Stromal cell of bone marrow (primary cell): ENCODE results near the gene DCAF4.

Source experiments
- DNase-seq: peaks from one replicate; pipeline ENCODE4 v3.0.0-alpha.2; 2012; ENCODE audit warnings: low read depth

The DCAF4 gene

DNA sequence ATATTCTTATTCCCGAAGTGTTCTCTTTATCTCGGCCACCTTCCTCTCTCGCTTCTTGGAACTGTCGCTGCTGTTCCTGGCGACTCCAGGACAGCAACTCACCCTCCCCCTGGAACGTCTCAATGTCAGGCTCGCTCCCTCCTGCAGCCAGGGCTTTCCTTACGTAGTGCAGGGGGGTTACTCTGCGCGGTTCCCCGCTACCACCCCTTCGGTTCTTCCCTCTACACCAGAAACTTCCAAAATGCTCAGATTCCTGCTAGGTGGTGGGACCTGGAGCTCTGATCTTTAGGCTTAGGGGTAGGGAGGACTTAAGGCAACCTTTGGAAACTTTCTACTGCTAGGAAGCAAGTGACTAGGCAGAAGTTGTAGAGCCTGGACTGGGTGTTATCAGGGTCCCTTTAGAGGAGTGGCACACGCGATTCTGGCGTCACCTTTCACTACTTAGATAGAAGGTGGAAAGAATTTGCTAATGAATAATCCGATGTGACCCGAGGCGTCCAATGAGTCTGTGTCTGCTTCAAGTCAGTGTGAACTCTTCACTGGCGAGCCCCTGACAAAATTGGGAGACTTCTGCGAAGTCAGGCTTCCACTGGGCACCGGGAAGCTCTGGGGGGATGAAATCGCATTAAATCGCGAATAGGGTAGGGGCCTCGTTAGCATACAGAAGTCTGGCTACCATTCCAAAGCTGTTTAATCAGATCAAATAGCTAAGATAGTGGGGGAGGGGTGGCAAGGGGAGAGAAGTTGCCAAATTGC is 31.5 kb upstream of the DCAF4 start:
- no peak for DNase-seq

GRCh38 chr14:72898448-72898847 is 27.8 kb upstream of the DCAF4 start:
- no peak for DNase-seq

GRCh38 chr14:72901361-72901760 is 24.9 kb upstream of the DCAF4 start:
- DNase-seq, result no peak

DNA sequence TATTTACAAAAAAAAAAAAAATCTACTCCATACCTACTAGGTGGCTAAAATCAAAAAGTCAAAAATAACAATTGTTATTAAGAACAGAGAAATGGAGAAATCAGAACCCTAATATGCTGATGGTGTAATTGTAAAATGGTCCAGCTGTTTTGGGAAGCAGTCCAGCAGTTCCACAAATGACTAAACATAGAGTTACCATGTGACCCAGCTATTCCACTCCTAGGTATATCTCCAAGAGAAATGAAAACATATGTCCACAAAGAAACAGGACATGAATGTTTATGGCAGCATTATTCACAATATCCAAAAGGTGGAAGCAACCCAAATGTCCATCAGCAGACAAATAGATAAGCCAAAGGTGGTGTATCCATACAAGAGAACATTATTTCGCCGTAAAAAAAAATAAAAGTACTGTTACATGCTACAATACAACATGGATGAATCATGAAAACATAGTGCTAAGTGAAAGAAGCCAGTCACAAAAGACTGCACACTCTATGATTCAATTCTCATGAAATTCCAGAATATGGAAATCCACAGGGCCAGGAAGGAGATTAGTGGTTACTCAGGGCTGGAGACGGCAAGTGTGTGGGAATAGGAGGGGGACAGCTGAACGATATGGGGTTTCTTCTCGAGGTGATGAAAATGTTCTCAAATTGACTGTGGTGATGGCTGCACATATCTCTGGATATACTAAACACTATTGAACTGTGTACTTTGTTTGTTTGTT is 23.3 kb upstream of the DCAF4 start:
- no peak for DNase-seq

- DNase-seq, result no peak
Measured at GRCh38 chr14:72903716-72904115, 22.5 kb upstream of the DCAF4 start.

- no peak for DNase-seq
Measured at GRCh38 chr14:72904218-72904617, 22.0 kb upstream of the DCAF4 start.

- peak; percentile 79 for DNase-seq
Measured at GRCh38 chr14:72904840-72905561, 21.3 kb upstream of the DCAF4 start.

- DNase-seq, result no peak
Measured at GRCh38 chr14:72906316-72906715, 19.9 kb upstream of the DCAF4 start.

GRCh38 chr14:72906879-72907278 is 19.4 kb upstream of the DCAF4 start:
- no peak for DNase-seq

- no peak for DNase-seq
Measured at GRCh38 chr14:72907886-72908285, 18.4 kb upstream of the DCAF4 start.

DNA sequence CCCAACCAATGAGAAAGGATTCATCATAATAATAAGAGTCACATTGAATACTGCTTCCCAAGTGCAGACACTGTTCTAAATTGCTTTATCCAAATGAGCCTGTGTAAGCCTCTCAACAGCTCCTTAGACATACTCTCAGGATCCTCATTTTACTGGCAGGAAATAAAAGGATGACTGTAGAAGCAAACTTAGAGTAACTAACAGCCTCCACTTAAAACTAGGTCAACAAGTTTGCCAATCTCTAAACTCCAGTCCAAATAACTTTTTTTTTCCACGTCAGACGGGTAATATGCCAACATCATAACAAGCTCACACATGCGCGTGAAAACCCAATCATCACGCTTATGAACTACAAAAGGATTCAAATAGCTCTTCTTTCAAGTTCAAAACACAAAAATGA is 17.1 kb upstream of the DCAF4 start:
- DNase-seq, result no peak

- no peak for DNase-seq
Measured at GRCh38 chr14:72913809-72914208, 12.5 kb upstream of the DCAF4 start.

GRCh38 chr14:72916174-72916573 is 10.1 kb upstream of the DCAF4 start:
- no peak for DNase-seq

DNA sequence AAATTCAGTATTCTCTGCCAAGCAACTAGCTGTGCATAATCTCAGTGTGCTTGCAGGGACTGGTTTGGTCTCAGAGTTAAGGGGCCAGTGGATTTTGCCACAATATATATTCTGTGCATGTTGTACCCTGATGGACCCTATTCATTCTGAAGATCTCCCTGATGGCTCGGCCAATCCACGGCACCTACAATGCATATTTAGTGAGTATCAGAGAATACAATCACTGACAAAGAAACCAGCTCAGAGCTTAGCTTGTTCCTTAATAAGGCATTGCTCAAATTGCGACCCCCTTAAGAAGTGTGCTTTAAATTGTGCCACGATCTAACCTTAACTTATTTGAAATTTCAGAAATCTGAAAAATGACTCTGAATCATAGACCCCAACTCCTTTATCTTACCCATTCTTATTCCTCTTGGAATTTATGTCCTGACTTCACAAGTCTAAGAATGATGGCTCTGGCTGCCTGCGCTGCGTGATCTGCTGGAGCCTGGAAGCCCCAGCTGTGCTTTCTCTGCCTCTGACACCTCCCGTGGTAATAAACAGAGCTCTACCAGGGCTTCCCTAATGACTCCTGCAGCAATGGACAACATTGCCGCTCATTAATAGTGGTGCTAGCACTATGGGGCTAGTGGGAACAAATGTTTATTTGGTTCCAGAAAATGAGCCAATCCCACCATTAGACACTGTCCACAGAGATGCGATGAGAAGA is 9.0 kb upstream of the DCAF4 start:
- DNase-seq, result no peak

DNA sequence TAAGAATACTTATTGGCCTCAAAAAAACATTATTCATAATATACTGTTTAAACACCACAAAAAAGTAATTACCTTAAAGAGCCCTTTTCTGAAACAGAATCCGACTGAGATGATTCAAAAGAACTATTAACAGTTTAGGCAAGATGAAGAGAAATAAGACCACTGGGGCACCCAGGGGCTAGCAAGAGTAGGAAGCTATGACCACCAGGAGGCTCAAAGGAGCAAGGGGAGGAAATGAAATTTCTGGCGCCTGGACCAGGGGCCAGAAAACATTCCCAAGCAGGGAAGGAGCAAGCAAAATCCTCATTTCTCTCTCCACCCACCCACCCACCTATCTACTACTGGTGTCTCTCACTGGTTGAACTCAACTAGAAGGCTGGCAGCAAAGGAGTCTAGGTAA is 6.3 kb upstream of the DCAF4 start:
- DNase-seq, result no peak

DNA sequence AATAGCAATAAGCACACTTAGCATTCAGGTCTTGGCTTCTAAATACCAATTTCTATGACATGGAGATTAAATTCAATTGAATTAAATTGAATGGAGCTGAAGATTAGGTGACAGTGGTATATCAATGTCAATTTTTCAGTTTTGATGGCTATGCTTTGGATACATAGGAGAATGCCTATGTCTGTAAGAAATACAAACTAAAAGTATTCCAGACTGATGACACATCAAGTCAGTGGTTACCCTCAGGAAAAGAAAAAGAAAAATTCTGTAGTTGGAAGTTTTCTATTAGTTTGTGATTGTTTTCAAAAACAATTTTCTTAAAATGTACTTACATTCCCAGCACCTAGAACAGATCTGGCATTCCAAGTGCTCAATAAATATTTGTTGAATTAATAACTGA is 4.9 kb upstream of the DCAF4 start:
- DNase-seq, result no peak

- DNase-seq, result no peak
Measured at GRCh38 chr14:72924337-72924736, 1.9 kb upstream of the DCAF4 start.

- no peak for DNase-seq
Measured at GRCh38 chr14:72925171-72925759, 999 bp upstream of the DCAF4 start.

- no peak for DNase-seq
Measured at GRCh38 chr14:72925815-72926291, 411 bp upstream of the DCAF4 start.

DNA sequence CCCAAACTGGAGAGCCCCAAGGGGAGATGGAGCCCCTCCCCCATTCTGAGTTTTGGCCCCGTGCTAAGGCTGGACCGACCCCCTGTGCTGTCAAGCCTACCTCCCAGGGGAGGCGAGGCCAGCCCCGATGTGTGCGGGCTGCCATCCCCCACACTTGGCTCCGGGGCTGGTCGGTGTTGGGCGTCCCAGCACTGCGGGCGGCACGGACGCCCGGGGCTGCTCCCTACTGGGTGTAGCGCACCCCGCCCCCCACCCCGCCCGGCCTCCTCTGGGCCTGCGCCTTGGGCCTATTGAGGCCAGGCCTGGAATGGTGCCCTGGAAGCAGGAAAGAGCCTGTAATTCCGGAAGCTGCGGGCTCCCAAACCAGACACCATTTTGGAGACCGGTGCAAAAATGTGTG is 2.6 kb downstream of the DCAF4 start:
- DNase-seq, result no peak

DNA sequence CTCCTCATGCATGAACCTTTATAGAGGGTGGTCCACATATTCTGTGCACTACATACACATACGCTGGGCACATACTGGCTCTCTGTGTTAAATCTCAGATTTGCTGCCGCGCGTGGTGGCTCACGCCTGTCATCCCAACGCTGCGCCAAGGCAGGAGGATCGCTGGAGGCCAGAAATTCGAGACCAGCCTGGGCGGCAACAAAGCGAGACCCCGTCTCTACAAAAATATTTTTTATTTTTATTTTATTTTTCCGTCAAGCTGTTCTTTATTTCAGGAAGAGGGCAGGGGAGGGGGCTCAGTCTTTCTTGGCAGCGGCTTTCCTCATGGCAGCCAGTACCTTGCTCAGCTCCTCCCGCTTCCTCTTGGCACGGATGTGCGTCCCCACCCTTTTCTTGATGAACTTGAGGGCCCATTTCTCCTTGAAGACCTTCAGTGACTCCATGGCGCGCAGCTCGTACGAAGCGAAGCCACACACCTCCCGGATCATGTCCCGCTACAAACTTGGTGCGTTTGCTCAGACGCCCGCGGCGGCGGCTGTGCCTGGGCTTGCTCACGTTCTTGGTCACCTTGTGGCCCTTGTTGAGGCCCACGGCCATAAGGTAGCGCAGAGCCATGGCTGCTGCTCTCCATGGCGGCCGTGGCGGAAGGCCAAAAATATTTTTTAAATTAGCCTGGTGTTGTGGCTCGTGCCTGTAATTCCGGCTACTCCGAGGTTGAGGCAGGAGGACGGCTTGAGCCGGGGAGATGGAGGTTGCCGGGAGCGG is 3.2 kb downstream of the DCAF4 start:
- DNase-seq, result no peak
